A549 (cell line): ENCODE data around the gene SCRN2. TPM values are rescaled to one million over a fixed set of nuclear protein-coding genes. Genes with fewer than 3 reads are reported as not detected.
A peak's percentile ranks its signal among the peaks of the same experiment; 100 is the strongest.

Source experiments
- ATAC-seq, 2 experiments: fragments of 200-7000 bp in 1 of 2; fragments of >200 bp in 1 of 2; cut with Nextera tagmentation in 1 of 2; cut with Tn5 transposase in 1 of 2; 3 replicates each; pipeline versions ENCODE4 v1.8.0 to v1.9.1; 2018 to 2020; ENCODE audit warnings: mild to moderate bottlenecking in 1 of 2, moderate library complexity in 1 of 2
- CTCF ChIA-PET: fragments of 300-600 bp; sonication (Branson Sonifier 250); formaldehyde crosslinking; extraction: SDS; loops from one replicate; lab custom pipeline; 2021; ENCODE audit warnings: antibody characterized with exemption, inconsistent platforms; lab: Yijun Ruan, JAX
- POLR2A ChIA-PET: fragments of 350-600 bp; formaldehyde crosslinking; extraction: SDS; loops from one replicate; lab custom pipeline; 2021; ENCODE audit warnings: antibody characterized with exemption, inconsistent platforms; lab: Yijun Ruan, JAX
- DNase-seq, 2 experiments: peaks; one replicate each; pipeline versions ENCODE4 v3.0.0 to v3.0.0-alpha.2; 2011 to 2016; ENCODE audit warnings: low read depth in 1 of 2, low spot score in 1 of 2
- FAIRE-seq: peaks from 2 replicates; lab custom pipeline; 2011; peaks lifted over from hg19 to GRCh38; lab: Jason Lieb, UNC
- H3K27ac ChIP-seq, 2 experiments: fragments of >200 bp; sonication (Bioruptor Twin); formaldehyde crosslinking; 3 replicates each; pipeline ENCODE4 v1.5.1; 2016 to 2017
- H3K4me1 ChIP-seq: fragments of >200 bp; sonication (Bioruptor Twin); formaldehyde crosslinking; 3 replicates; pipeline ENCODE4 v1.6.1; 2016
- H3K4me2 ChIP-seq: fragments of >200 bp; sonication (Bioruptor Twin); formaldehyde crosslinking; 3 replicates; pipeline ENCODE4 v1.6.1; 2016
- H3K4me3 ChIP-seq: fragments of >200 bp; sonication (Bioruptor Twin); formaldehyde crosslinking; 3 replicates; pipeline ENCODE4 v1.5.1; 2016
- H3K9me3 ChIP-seq: fragments of >200 bp; sonication (Bioruptor Twin); formaldehyde crosslinking; 3 replicates; pipeline ENCODE4 v1.6.1; 2016
- BHLHE40 ChIP-seq: IDR thresholded peaks from 2 replicates; pipeline ENCODE4 v1.6.1; 2012; ENCODE audit warnings: low read depth, low read length, inconsistent platforms
- CBX2 ChIP-seq: fragments of 200-600 bp; sonication (generic); IDR thresholded peaks from 2 replicates; pipeline ENCODE4 v1.6.1; 2016; ENCODE audit warnings: low read depth, mild to moderate bottlenecking, borderline replicate concordance
- CBX8 ChIP-seq: fragments of 200-600 bp; sonication (generic); IDR thresholded peaks from 2 replicates; pipeline ENCODE4 v1.6.1; 2016
- CHD2 ChIP-seq: fragments of 150-350 bp; IDR thresholded peaks from 2 replicates; pipeline ENCODE4 v1.6.1; 2014; ENCODE audit warnings: low read length; ENCODE audit not compliant: partially characterized antibody
- ESRRA ChIP-seq: fragments of 150-350 bp; IDR thresholded peaks from 2 replicates; pipeline ENCODE4 v1.6.1; 2014; ENCODE audit warnings: mild to moderate bottlenecking, low read length, borderline replicate concordance
- FOSB ChIP-seq: fragments of 250-450 bp; sonication (Bioruptor Pico); IDR thresholded peaks from 2 replicates; pipeline ENCODE4 v1.5.0; 2020; ENCODE audit warnings: mild to moderate bottlenecking, moderate library complexity
- FOSL2 ChIP-seq, 2 experiments: fragments of 450-650 bp in 1 of 2; fragments of >200 bp in 1 of 2; sonication (Bioruptor Twin) in 1 of 2; formaldehyde crosslinking; IDR thresholded peaks; 2 replicates each; pipeline versions ENCODE4 v1.5.0 to v1.6.1; 2016 to 2020; ENCODE audit warnings: mild to moderate bottlenecking in 1 of 2, moderate library complexity in 1 of 2
- GATA3 ChIP-seq: IDR thresholded peaks from 2 replicates; pipeline ENCODE4 v1.6.1; 2012; ENCODE audit warnings: borderline replicate concordance
- HDAC2 ChIP-seq: fragments of 200-600 bp; sonication (generic); IDR thresholded peaks from 2 replicates; pipeline ENCODE4 v1.6.1; 2016
- HMGXB4 ChIP-seq: fragments of 250-450 bp; sonication (Bioruptor Pico); IDR thresholded peaks from 2 replicates; pipeline ENCODE4 v1.5.0; 2021; ENCODE audit warnings: mild to moderate bottlenecking, moderate library complexity, borderline replicate concordance
- HOXB13 ChIP-seq: fragments of 250-450 bp; sonication (Bioruptor Pico); IDR thresholded peaks from 2 replicates; pipeline ENCODE4 v1.5.0; 2020; ENCODE audit warnings: low read depth, mild to moderate bottlenecking, moderate library complexity
- JUN ChIP-seq, 2 experiments: fragments of >200 bp; sonication (Bioruptor Twin); formaldehyde crosslinking; IDR thresholded peaks; 2 replicates in 1 of 2; 3 replicates in 1 of 2; pipeline ENCODE4 v1.6.1; 2016 to 2017
- NFE2L2 ChIP-seq: fragments of 150-350 bp; conservative IDR thresholded peaks from 2 replicates; pipeline ENCODE4 v1.6.1; 2014; ENCODE audit warnings: low read length
- NPAS2 ChIP-seq: fragments of 250-450 bp; sonication (Bioruptor Pico); IDR thresholded peaks from 2 replicates; pipeline ENCODE4 v1.8.0; 2022; ENCODE audit warnings: mild to moderate bottlenecking, moderate library complexity, borderline replicate concordance
- NR3C1 ChIP-seq: fragments of >200 bp; sonication (Bioruptor Twin); formaldehyde crosslinking; IDR thresholded peaks from 3 replicates; pipeline ENCODE4 v1.6.1; 2017
- PHF8 ChIP-seq: fragments of 200-600 bp; sonication (generic); IDR thresholded peaks from 2 replicates; pipeline ENCODE4 v1.6.1; 2016; ENCODE audit warnings: low read depth, mild to moderate bottlenecking, antibody characterized with exemption, moderate library complexity, borderline replicate concordance
- RCOR1 ChIP-seq: fragments of 150-350 bp; IDR thresholded peaks from 2 replicates; pipeline ENCODE4 v1.6.1; 2014; ENCODE audit warnings: antibody characterized with exemption, low read length, low read depth
- RFX5 ChIP-seq: fragments of 450-650 bp; IDR thresholded peaks from 2 replicates; pipeline ENCODE4 v1.7.1; 2014; ENCODE audit warnings: antibody characterized with exemption, mild to moderate bottlenecking, moderate library complexity
- TFCP2L1 ChIP-seq: fragments of 250-450 bp; sonication (Bioruptor Pico); IDR thresholded peaks from 2 replicates; pipeline ENCODE4 v1.5.0; 2021; ENCODE audit warnings: mild to moderate bottlenecking
- TP53 ChIP-seq: fragments of 250-450 bp; sonication (Bioruptor Pico); IDR thresholded peaks from 2 replicates; pipeline ENCODE4 v1.5.0; 2021; ENCODE audit warnings: mild to moderate bottlenecking, moderate library complexity
- ZNF302 ChIP-seq: fragments of 250-450 bp; sonication (Bioruptor Pico); IDR thresholded peaks from 2 replicates; pipeline ENCODE4 v1.9.0; 2021; ENCODE audit warnings: inconsistent platforms, mild to moderate bottlenecking, moderate library complexity
- WGBS: methylation state at CpG from one replicate; pipeline ENCODE4 v1.1.6; 2017; ENCODE audit errors: missing lambda C conversion rate; 5-methylcytosine and 5-hydroxymethylcytosine counted together
- polyA plus RNA-seq, 4 experiments: library from polyadenylated mRNA; depleted of rRNA in 3 of 4; stranded (reverse); fragments of >200 nt; fragmentation: RNase III in 1 of 4; extraction: RNeasy Plus Mini Kit Qiagen cat#74134 plus additional on column Dnase treatment in 1 of 4; gene quantifications; 2 replicates in 3 of 4; 3 replicates in 1 of 4; pipeline ENCODE4 v1.2.3, GENCODE V29; 2011 to 2017
- TF ChIP-seq, protein P1 (sequence below): IDR thresholded peaks from 2 replicates; pipeline ENCODE4 v1.6.1; 2012
- TF ChIP-seq, protein P2 (sequence below): IDR thresholded peaks from 2 replicates; pipeline ENCODE4 v1.6.1; 2012; ENCODE audit warnings: low read depth, borderline replicate concordance

Gene SCRN2
- polyA plus RNA-seq, 2 of the 4 experiments (the other 2 are of a cell fraction): 25.8 to 43.7 TPM

DNA sequence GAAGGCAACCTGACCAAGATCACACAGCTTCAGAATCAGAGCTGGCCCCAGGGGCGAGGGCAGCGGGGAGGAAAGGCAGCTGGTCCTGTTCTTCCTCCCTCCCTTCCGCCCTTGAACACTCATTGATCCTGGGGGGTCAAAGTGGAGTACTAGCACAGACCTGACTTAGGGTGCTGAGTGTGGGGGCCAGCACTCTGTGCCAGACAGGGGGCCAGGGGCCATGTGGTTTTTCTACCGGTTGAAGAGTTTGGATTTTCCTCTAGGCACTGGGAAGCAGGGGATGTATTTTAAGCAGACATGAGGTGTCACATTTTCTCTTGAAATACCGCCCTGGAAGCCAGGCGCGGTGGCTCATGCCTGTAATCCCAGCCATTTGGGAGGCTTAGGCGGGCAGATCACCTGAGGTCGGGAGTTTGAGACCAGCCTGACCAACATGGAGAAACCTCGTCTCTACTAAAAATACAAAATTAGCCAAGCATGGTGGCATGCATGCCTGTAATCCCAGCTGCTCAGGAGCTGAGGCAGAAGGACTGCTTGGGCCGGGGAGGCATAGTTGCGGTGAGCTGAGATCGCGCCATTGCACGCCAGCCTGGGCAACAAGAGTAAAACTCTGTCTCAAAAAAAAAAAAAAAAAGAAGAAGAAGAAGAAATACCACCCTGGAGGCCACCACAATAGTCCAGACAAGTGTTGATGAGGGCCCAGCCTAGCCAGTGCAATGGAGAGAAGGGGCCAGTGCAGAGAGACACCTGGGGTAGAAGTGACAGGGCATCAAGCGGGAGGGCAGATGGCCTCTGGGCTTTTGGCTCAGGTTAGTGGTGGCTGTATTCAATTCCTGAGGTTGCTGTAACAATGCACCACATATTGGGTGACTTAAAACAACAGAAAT lies 34.8 kb downstream of the SCRN2 start:
- no peak for FAIRE-seq
- H3K27ac ChIP-seq: no peak overlapping the region
- H3K4me3 ChIP-seq: no peak overlapping the region
- no peaks in the 10 kb centered on the region for H3K9me3 ChIP-seq
- H3K4me2 ChIP-seq: no peak overlapping the region
- DNase-seq: no peak
- POLR2A ChIA-PET: no interaction called here
- ATAC-seq: no peak
- CTCF ChIA-PET: interaction anchor here (0.6 to 7.3 kb wide), 9 partner anchors 19 to 361 kb away, joined by 3 to 47 read pairs (median 3); no protein-coding TSS in a partner anchor
- no peak for TF ChIP-seq HDAC2
- no peak for TF ChIP-seq RCOR1
- TF ChIP-seq PHF8: no peak
- TF ChIP-seq HOXB13 (CRISPR knock-in tag): no peak
- no peak for TF ChIP-seq ZNF302
- no peak for TF ChIP-seq TP53 (CRISPR knock-in tag)
- TF ChIP-seq HMGXB4 (CRISPR knock-in tag): no peak
- TF ChIP-seq, all 56 proteins: peak for 0
- peaks cover 22% of the 10 kb centered on the region for H3K4me1 ChIP-seq
- WGBS: 91% methylated on average over 16 of the region's 16 CpGs

- ATAC-seq (no peak), DNase-seq (no peak)
- no peaks in the 10 kb centered on the region for H3K9me3 ChIP-seq
- CTCF ChIA-PET: interaction anchor here (1.2 to 7.3 kb wide), 8 partner anchors 12 to 140 kb away, joined by 4 to 47 read pairs (median 6); partner anchors contain the start of gene TBX21
- H3K4me3 ChIP-seq: no peak overlapping the region
- 34% methylated on average over 3 of the region's 3 CpGs for WGBS
- H3K4me1 ChIP-seq: peaks cover 3% of the 10 kb centered on the region
- no peak overlapping the region for H3K4me2 ChIP-seq
- H3K27ac ChIP-seq: no peak overlapping the region
- POLR2A ChIA-PET: interaction anchor here (1.0 kb wide), 1 partner anchor 27 kb away, joined by 3 read pairs; the partner anchor contains the start of genes LRRC46 and MRPL10
- no peak for TF ChIP-seq FOSB (CRISPR knock-in tag)
- no peak for TF ChIP-seq RFX5
- no peak for TF ChIP-seq BHLHE40
- TF ChIP-seq FOSL2 (IDR thresholded peaks at IDR 0.05): no peak
- TF ChIP-seq FOSL2 (CRISPR knock-in tag; IDR thresholded peaks at IDR 0.05): no peak
- TF ChIP-seq CBX2: no peak
- TF ChIP-seq, protein P1, sequence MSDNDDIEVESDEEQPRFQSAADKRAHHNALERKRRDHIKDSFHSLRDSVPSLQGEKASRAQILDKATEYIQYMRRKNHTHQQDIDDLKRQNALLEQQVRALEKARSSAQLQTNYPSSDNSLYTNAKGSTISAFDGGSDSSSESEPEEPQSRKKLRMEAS: no peak
- no peak for TF ChIP-seq NFE2L2
- TF ChIP-seq TFCP2L1 (CRISPR knock-in tag): no peak
- no peak for TF ChIP-seq NPAS2 (CRISPR knock-in tag)
- TF ChIP-seq, protein P2, sequence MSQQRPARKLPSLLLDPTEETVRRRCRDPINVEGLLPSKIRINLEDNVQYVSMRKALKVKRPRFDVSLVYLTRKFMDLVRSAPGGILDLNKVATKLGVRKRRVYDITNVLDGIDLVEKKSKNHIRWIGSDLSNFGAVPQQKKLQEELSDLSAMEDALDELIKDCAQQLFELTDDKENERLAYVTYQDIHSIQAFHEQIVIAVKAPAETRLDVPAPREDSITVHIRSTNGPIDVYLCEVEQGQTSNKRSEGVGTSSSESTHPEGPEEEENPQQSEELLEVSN: no peak
- TF ChIP-seq NR3C1: no peak
- no peak for TF ChIP-seq JUN (IDR thresholded peaks at IDR 0.05)
- TF ChIP-seq, all 56 proteins: peak for 0
- FAIRE-seq: no peak
These were observed 36.6 kb downstream of the SCRN2 start for GRCh38 chr17:47804461-47804860.

DNA sequence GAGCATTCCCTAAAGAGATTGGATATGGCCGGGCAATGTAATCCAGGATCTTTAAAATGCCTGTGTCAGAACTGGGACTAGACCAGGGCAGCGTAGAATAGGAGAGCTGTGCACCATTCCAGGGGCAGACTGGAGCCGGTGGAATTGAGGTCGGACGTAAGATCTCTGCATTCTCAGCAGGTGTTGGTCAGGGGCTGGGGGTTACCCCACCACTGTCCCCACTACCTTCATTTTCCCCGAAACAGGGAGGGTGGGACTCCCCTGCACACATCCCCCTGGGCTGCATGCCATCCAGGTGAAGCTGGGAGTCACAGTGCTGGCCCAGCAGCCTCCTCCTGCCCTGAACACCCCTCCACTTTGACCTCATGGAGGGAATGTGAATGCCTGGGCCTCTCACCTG lies 37.3 kb downstream of the SCRN2 start:
- WGBS: 42% methylated on average over 6 of the region's 6 CpGs
- CTCF ChIA-PET: interaction anchor here (1.2 to 7.3 kb wide), 9 partner anchors 8 to 139 kb away, joined by 4 to 47 read pairs (median 11); no protein-coding TSS in a partner anchor

More for the DNA sequence above, 37.3 kb downstream of the SCRN2 start:
- no peaks in the 10 kb centered on the region for H3K9me3 ChIP-seq
- FAIRE-seq: no peak
- H3K4me2 ChIP-seq: no peak overlapping the region
- H3K27ac ChIP-seq: no peak overlapping the region
- TF ChIP-seq GATA3 (no peak), ESRRA (no peak), CBX8 (no peak), CHD2 (no peak), TFCP2L1 (CRISPR knock-in tag) (no peak)
- ATAC-seq: peak in 1 of 2 experiments; percentile 8; a peak in 2 of 6 replicates
- POLR2A ChIA-PET: no interaction called here
- no peak overlapping the region for H3K4me3 ChIP-seq
- no peak for DNase-seq
- no peaks in the 10 kb centered on the region for H3K4me1 ChIP-seq
